Measurements from ENCODE around the gene IGSF3.

Gene IGSF3

DNA sequence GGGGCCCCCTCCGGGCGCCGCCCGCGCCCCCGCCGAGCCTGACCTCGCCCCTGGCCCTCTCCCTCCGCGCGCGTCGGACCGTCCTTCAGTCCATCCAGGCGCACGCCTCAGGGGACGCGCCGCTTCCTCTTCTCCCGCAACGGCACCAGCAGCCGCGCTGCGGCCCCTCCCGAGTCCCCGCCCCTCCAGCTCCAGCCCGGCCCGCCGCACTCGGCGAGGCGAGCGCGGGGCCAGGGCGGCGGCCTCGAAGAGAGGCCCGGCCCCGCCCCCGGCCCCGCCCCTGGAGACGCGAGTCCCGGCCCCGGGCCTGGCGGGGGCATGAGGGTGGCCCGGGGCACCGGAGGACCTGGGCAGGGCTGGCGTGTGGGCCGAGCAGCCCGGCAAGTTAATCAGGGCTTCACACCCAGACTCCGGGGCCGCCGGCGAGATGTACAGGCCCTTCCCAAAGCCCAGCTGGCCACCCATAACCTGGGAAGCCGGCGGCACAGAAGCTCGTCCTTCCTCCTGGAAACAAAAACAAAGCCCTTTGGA, at the start of gene IGSF3:
Gene IGSF3 (minus strand): TSS at position 159 of the 531 bp plus-strand sequence. CDS start 1,407 bp downstream, outside the sequence.
- DNase-seq (ENCODE audit: low read depth in 3 of 3) = peak; percentile 14 to 35 (median 26)

DNA sequence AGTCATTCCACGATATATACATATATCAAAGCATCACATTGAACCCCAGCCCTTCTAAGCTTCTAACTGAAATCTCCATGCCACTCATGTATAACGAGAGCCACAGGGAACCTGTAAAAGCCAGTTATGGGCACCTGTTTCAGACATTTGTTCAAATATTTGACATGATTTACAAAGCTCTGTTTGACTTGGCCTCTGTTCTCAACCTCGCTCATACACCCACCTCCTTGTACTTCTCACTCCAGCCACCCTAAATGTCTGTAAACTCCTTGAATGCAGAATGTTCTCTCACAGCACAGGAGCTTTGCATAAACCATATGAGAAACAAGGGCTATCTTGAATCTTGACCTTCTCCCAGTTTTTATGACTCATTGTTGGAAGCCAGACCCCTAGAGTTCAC, 49.8 kb upstream of the IGSF3 start:
- DNase-seq (ENCODE audit: low read depth in 3 of 3) = no peak

- DNase-seq (ENCODE audit: low read depth in 3 of 3) = no peak
Observed at GRCh38 chr1:116716391-116716790, 48.9 kb upstream of the IGSF3 start.

GRCh38 chr1:116713474-116713873, 45.9 kb upstream of the IGSF3 start:
- no peak for DNase-seq (ENCODE audit: low read depth in 3 of 3)

GRCh38 chr1:116712510-116712909, 45.0 kb upstream of the IGSF3 start:
- no peak for DNase-seq (ENCODE audit: low read depth in 3 of 3)

- DNase-seq (ENCODE audit: low read depth in 3 of 3) = no peak
Observed at GRCh38 chr1:116711263-116711840, 43.8 kb upstream of the IGSF3 start.

DNA sequence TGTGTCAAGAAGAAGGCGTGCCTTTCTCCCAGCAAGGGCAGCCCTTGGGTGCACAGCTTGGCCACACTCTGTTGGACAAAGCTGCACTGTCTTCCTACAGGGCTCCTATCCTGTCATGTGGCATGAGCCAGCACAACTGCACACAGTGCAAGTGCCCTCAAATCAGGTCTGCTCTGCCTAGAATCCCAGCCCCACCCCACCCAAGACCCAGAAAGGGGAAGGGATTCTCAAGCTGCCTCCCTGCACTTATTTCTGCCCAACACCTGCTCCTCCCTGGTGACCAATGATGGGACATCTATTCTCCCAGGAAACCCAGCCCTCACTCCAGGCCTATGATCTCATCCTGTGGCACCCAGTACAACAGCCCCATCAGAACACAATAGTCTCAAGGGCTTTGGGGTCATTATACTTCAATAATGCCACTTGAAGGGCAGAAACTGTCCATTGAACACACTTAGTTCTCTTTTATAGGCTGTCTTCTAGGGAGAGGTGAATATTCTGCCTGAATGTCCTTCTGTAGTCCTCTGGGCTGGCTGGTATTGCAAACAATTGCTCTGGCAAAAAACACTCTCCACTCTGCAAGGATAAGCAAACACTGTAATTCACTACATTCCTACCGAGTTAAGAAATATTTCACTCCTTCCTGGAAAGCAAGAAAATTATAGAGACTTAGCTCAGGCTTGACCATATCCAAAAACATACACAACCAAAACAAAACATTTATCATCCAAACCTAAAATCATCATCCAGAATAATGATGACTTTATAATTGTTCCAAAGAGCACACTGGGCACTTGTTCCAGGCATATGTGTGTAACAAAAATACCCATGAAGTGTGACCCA, 43.1 kb upstream of the IGSF3 start:
- no peak for DNase-seq (ENCODE audit: low read depth in 3 of 3)

- no peak for DNase-seq (ENCODE audit: low read depth in 3 of 3)
Observed at GRCh38 chr1:116709666-116710167, 42.2 kb upstream of the IGSF3 start.

DNA sequence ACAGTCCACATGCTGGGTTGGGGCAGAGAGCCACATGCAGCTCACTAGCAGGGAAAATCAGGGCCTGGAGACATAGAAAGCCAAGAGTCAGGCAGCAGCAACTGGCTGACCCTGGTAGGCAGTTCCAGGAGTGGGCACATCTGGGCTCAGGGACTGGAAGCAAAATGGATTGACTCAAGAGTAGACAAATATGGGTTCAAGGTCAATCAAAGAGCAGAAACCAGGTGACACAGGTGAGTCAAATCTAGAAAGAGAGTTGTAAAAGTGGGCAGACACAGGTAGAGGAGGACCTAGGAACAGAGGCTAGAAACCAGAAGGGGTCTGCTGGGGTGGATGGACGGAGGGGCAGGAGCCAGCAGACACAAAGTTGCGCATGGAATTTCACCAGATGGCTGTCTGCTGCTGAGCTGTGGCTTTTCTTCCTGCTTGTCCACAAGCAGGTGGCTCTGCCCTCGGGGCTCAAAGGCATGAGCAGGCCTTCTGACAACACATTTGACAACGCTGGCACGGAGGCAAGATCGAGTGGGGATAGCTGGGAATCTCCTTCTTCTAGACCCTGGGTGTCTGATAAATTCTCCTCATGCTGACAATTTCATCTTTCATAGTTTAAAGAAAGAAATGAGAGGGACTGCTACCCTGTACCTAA, 40.8 kb upstream of the IGSF3 start:
- no peak for DNase-seq (ENCODE audit: low read depth in 3 of 3)

DNA sequence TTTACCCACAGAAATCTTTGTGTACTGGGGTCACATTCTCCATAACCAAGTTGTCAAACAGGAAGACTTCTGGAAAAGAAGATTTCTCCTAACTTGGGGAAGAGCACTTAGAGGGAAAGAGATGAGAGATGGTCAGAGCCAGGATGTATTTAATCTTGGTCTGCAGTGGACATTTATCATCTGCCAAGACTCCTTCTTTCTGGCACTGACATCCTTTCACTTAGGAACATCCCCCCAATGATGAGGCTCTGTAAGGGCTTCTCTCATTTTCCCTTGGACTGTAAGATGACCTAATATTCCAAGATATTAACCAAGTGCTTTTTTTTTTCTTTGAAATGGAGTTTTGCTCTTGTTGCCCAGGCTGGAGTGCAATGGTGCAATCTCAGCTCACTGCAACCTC, 39.3 kb upstream of the IGSF3 start:
- no peak for DNase-seq (ENCODE audit: low read depth in 3 of 3)

GRCh38 chr1:116706123-116706522, 38.6 kb upstream of the IGSF3 start:
- no peak for DNase-seq (ENCODE audit: low read depth in 3 of 3)

- DNase-seq (ENCODE audit: low read depth in 3 of 3) = no peak
Observed at GRCh38 chr1:116704278-116704677, 36.7 kb upstream of the IGSF3 start.

GRCh38 chr1:116699605-116700004, 32.1 kb upstream of the IGSF3 start:
- no peak for DNase-seq (ENCODE audit: low read depth in 3 of 3)

DNA sequence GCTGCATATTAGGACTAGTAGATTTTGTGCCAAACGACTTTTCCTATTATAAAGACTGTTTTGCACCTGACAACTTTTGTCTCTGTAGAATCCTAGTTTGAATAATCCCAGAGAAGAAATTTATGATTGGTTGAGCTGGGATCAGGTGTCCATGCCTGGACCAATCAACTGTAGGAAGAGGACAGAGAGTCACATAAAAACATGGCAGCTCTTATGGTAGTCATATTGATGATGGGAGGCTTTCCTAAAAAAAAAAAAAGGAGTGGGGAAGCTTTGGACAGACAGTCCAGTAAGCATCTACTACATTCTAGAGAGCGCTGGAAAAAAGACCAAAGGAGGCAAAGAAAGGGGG, 30.7 kb upstream of the IGSF3 start:
- no peak for DNase-seq (ENCODE audit: low read depth in 3 of 3)

DNA sequence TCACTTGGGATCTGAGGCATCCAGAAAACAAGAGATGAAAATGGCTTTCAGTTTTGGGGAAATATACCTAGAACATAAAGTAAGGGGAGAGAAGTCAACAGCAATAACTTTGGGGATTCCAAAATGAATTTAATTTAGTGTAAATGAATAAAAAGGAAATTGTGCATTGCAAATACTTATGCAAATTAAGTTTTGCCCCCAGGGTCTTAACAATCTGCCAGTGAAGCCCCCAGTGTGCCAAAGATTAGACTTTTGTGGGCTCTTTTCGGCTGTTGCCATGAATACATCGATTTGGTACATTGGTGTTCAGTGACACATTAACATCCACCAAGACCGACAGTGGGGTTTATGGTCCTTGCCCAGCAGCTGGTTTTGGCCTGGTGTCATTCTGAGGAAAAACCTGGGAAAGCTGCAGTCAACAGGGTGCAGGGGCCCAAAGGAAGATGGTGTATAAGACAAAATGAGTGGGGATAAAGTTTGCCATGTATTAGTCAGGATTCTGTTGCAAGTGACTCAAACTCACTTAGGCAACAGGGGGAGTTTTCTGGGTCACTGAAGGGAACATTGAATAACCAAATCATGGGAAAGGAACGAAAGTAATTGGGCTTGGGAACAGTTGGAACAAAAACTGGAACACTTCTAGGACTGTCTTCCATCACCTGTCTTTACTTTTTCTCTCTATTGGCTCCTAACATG, 30.2 kb upstream of the IGSF3 start:
- no peak for DNase-seq (ENCODE audit: low read depth in 3 of 3)

GRCh38 chr1:116694524-116694923, 27.0 kb upstream of the IGSF3 start:
- DNase-seq (ENCODE audit: low read depth in 3 of 3) = no peak

DNA sequence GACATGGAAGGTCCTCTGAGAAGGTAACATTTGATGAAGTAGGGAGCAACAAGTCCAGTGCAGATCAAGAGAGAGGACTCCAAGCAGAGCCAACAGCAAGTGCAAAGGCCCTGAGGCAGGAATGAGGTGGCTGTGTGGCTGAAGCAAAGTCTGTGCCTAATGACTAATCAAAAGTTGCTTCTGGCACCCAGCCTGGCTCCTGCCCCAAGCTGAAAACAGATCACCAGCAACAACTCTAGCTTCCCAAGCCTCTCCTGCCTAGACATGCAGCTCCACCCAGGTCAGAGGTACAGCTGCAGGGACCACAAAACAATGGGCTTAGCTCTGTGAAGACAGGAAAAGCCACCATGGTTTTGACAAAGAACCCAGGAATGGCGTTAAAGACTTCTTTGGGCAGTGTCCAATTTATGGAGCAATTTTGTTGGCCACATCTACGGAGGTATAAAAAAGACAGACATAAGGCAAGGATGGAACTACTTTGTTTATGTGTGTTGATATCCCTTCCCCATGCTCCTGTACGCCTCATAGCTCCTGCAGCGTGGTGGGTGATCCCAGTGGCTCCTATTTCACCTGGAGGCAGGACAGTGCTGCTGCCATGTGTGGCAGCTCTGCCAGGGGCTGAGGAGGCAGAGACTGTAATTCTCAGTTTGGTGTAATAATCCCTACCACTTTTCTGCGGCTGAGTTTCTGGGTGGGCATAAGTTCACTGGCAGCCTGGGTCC, 26.4 kb upstream of the IGSF3 start:
- DNase-seq (ENCODE audit: low read depth in 3 of 3) = no peak

DNA sequence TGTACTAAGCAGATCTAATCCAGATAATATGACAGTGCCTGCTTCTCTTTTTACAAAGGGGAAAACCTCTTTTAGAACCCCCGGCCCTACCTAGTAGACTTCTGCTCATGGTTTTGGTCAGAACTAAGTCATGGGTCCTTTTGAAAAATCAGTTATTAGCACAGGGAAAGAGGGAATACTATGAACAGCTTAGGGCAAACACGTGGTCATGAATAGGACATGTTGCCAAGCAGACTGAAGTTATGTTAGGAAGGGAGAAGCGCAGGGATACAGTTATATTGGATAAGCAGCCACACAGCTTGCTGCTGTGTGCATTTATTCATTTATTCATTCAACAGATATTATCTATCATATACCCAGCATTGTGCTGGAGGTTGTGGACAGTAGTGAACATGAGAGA, 25.3 kb upstream of the IGSF3 start:
- no peak for DNase-seq (ENCODE audit: low read depth in 3 of 3)

- DNase-seq (ENCODE audit: low read depth in 3 of 3) = no peak
Observed at GRCh38 chr1:116690849-116691406, 23.4 kb upstream of the IGSF3 start.

DNA sequence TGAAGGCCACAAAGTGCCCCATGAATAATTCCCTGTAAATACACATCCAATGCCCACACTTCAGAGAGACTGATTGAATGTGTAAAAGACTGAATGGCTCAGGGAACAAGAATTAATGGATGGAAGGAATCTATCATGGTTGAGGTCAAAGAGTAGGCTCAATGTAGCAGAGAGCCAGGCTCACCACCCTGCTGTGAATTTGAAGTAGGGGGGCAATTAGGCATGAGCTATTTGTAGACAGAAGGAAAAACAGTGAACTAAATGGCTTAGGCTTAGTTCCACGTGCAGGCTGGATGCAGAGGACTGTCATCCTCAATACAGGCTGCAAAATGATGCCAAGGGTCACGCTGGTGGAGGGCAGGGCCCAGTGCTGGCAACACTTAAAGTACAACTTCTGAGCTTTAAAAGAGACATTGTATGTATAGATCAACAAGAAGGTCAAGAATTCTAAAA, 22.9 kb upstream of the IGSF3 start:
- DNase-seq (ENCODE audit: low read depth in 3 of 3) = no peak

Measured in stimulated activated CD4-positive, alpha-beta T cell treated with anti-CD3 and anti-CD28 coated beads, TNF-alpha, amount 100 ng/mL, for 4 hours (primary cell).